Raji (cell line): ENCODE results near the gene NMNAT1.

Experiments
- POLR2A ChIP-seq: IDR thresholded peaks from 2 replicates; pipeline ENCODE4 v1.6.1; 2011; ENCODE audit warnings: low read depth, low read length, control low read depth; ENCODE audit not compliant: insufficient read depth

The NMNAT1 gene

GRCh38 chr1:9984253-9984652, 41.0 kb downstream of the NMNAT1 start:
- no peak for TF ChIP-seq POLR2A

GRCh38 chr1:9985001-9985400, 41.7 kb downstream of the NMNAT1 start:
- no peak for TF ChIP-seq POLR2A

DNA sequence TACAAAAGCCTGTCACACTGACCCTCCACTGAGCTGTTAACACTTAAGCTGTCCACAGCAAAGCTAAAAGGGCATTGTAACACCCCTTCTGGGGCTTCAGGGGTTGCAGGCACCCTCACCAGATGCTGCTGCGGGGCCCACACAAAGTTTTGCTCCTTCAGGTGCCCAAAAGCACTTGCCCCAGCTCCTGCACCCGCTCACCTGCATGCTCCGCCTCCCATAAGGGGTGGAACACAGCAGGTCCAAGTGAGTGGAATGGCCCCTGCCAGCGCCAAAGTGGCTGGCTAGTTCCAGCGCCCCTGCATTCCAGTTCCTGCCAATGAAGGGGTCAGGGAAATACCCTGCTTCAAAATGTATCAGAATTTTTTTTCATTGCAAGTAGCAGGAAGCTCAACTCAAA, 46.5 kb downstream of the NMNAT1 start:
- TF ChIP-seq POLR2A, result no peak

DNA sequence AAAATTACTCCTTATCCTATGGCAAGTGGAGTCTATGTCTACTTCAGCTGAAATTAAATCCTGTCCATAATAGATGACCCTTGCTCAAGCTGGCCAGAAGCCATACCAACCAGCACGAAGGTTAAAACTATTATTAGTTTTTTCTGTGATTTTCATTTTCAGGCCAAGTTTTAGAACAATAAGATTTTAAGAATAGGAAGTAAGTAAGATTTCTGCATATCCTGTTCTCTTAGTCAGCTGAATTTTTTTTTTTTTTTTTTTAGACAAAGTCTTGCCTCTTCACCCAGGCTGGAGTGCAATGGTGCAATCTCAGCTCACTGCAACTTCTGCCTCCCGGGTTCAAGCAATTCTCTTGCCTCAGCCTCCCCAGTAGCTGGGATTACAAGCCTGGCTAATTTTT, 47.7 kb downstream of the NMNAT1 start:
- no peak for TF ChIP-seq POLR2A

GRCh38 chr1:9992910-9993309, 49.6 kb downstream of the NMNAT1 start:
- no peak for TF ChIP-seq POLR2A

DNA sequence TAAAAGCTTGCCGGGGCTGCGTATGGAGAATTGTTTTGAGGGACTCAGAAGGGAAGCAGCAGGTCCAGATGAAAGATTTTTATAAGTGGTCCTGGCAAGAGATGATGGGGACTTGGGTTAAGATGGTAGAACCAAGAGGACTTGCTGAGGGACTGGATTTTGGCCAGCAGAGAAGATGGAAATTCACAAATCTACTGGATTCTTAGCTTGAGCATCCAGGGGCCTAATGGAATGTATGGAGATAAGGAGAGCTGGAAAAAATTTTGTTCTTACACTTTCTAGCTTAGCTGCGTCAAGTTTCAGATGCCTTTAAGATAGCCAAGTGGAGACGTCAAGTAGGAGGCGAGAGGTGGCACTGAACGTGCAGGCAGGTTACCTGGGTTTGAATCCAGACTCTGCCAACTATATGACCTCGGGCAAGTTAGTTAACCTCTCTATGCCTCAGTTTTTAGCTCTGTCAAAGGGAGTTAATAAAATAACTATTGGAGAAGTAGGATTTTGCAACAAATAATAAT, 50.3 kb downstream of the NMNAT1 start:
- no peak for TF ChIP-seq POLR2A

DNA sequence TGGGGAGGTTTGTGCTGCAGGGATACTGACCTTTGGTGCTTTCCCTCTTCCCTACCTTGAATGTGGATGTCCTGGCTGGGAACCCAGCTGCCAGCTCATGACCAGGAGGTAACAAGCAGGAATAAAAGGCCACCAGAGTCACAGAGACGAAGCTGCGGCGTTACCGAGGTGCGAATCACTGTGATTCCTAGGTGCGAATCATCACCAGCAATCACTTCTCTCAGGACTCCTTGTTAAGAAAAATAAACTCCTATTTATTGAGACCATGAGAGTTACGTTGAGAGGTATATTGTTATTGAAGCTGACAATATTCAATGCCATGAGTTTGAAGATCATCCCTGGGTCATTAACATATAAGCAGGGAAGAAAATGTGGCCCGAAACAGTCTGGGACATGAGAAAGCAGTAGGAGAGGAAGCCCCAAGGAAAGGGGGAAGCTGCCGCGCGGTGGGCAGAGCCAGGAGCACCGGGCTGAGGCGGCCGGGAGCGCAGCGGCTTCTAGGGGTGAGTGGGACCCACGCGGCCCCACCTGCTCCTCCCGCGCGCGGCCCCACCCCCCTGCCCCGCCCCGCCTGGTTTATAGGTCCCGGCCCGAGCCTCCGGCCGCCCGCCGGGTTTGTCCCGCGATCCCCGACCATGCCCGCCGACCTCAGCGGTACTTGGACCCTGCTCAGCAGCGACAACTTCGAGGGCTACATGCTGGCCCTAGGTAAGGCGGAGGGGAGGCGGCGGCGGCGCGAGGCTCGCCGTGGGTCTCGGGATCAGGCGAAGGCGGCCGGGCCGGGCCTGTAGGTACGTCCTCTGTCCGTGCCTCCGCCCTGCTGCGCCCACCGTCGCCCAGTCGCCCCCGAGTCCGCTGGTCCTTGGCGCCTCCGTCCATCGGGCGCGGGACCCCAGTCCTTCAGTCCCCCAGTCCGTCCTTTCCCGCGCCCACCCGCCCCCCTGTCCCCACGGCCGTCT, 53.6 kb downstream of the NMNAT1 start, which contains the start of gene RBP7:
Gene RBP7 (plus strand): TSS at position 605 of the 959 bp plus-strand sequence. CDS start 31 bp downstream, at position 636.
- no peak for TF ChIP-seq POLR2A

GRCh38 chr1:10001016-10001665, 57.9 kb downstream of the NMNAT1 start:
- TF ChIP-seq POLR2A, result no peak

- TF ChIP-seq POLR2A, result no peak
These were observed 63.9 kb downstream of the NMNAT1 start for GRCh38 chr1:10007169-10007568.

DNA sequence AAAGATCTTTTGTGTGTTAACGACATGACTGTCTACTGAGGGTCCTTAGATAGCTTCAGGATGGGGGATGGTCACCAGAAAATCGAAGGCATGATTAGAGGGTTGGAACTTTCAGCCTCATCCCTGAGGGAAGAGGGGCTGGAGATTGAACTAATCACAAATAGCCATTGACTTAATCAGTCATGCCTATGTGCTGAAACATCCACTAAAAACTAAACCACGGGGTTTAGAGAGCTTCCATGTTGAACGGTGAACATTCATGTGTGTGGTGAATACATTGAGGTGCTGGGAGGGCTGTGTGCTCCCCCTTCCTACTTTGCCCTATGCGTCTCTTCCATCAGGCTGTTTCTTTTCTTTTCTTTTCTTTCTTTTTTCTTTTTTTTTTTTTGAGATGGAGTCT, 70.7 kb downstream of the NMNAT1 start:
- no peak for TF ChIP-seq POLR2A

- TF ChIP-seq POLR2A, result no peak
These were observed 76.3 kb downstream of the NMNAT1 start for GRCh38 chr1:10019561-10019960.

- no peak for TF ChIP-seq POLR2A
These were observed 76.8 kb downstream of the NMNAT1 start for GRCh38 chr1:10020086-10020485.

- no peak for TF ChIP-seq POLR2A
These were observed 79.4 kb downstream of the NMNAT1 start for GRCh38 chr1:10022656-10023055.

DNA sequence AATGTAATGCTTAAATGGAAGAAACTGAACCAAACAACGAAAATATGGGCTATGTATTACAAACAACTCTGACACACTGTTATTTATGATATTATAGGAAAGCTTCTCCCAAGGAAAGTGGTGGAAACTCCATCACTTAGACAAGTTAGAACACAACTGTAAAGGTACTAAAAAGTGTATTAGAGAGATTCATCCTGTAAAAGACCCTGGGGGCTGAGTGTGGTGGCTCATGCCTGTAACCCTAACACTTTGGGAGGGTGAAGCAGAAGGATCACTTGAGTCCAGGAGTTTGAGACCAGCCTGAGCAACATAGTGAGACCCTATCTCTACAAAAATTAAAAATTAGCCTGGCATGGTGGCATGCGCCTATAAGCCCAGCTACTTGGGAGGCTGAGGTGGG, 82.1 kb downstream of the NMNAT1 start:
- no peak for TF ChIP-seq POLR2A

- no peak for TF ChIP-seq POLR2A
These were observed 83.8 kb downstream of the NMNAT1 start for GRCh38 chr1:10027027-10027426.

DNA sequence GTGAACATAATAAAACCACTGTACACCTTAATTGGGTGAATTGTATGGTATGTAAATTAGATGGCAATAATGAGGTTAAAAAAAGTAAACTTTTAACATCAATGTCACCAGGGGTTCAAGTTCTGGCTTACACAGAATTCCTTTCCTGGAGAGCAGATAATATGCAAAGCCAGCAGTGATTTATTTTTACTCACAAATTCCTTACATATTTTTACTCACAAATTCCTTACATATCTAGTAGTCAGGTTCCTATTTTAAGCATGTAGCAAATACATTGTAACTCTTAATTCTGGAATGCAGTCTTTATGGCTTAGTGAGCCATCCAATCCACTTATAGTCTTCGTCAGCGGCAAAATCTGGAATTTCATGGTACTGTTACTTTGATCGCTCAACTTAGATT, 88.2 kb downstream of the NMNAT1 start:
- TF ChIP-seq POLR2A, result no peak
